Neural crest cell (in vitro differentiated cells): Measurements from ENCODE around the gene GIGYF2. TPM values are rescaled to one million over a fixed set of nuclear protein-coding genes. Genes with fewer than 3 reads are reported as not detected.

Experiments
- DNase-seq: peaks from one replicate; pipeline ENCODE4 v3.0.0; 2021; ENCODE audit warnings: low read depth, mixed read lengths, low spot score
- H3K27ac Mint-ChIP-seq: one replicate; pipeline ENCODE4 v1.8.0; 2021; ENCODE audit warnings: mild to moderate bottlenecking, mixed read lengths; ENCODE audit not compliant: unreplicated experiment
- H3K27me3 Mint-ChIP-seq: 2 replicates; pipeline ENCODE4 v1.8.0; 2021; ENCODE audit warnings: low read depth, mild to moderate bottlenecking, mixed read lengths
- H3K36me3 Mint-ChIP-seq: 2 replicates; pipeline ENCODE4 v1.8.0; 2021; ENCODE audit warnings: low read depth, mild to moderate bottlenecking, mixed read lengths
- H3K4me1 Mint-ChIP-seq: 2 replicates; pipeline ENCODE4 v1.8.0; 2021; ENCODE audit warnings: mixed read lengths
- H3K4me3 Mint-ChIP-seq: one replicate; pipeline ENCODE4 v1.8.0; 2021; ENCODE audit warnings: mild to moderate bottlenecking, mixed read lengths
- H3K9me3 Mint-ChIP-seq: 2 replicates; pipeline ENCODE4 v1.8.0; 2021; ENCODE audit warnings: mixed read lengths
- total RNA-seq: library from RNA; stranded (reverse); gene quantifications from 2 replicates; pipeline ENCODE4 v1.2.1, GENCODE V29; 2021
- TF ChIP-seq, protein P1 (sequence below): fragments of 200-600 bp; sonication (generic); conservative IDR thresholded peaks from 2 replicates; pipeline ENCODE4 v1.5.0; 2021; ENCODE audit warnings: antibody characterized with exemption, mild to moderate bottlenecking

Gene GIGYF2
- total RNA-seq, 1 donor from 2014 or later = 70.3 TPM

DNA sequence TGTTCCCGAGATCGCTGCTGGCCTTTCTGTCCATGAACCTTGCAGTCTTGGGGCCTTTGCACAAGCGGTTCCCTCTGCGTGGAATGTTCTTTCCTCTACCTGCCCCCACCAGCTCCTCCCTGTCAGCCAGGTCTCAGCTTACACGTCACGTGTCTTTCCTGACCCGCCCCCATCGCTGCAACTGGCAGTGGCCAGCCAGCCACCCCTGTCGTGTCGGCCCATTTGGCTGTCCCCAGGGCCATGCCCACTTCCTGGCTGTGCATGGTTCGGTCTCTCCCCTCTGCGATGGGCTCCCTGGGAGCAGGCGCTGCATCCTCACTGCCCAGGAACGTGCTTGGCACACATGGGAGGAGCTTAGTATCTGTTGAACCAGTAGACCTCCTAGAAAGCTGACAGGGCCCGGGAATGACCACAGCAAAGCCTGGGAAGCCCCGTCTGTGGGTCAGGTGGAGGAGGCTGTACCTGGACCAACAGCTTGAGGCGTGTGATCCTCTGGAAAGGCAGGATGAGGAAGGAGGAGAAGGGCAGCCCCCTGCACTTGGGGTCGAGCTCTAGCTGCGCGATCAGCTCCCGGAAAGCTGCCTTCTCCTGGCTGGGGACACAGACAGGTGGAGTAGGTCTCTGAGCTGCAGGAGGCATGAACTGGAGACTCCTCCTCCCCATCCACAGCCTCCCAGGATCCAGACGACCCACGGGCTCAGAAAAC lies 193.9 kb downstream of the GIGYF2 start:
- H3K27ac Mint-ChIP-seq = no peak overlapping the region
- DNase-seq = no peak

DNA sequence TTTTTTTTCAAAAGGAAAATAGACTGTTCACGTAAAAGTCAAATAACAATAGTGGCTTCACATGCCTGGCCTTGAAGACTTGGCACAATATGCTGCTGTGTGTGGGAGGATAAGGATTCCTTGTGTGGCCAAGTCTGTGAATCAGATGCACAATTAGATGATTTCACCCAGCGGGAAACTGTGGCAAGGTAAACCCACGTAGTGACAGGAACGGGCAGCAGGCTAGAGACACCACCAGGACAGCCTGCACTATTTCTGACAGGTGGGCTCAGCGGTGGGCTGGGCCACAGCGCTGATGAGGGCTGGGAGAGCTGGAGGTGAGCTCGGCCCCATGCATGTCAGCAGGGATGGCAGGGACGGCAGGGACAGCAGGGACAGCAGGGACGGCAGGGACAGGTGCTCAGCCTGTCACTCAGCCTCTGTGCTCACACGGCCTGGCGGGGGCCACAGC lies 194.5 kb downstream of the GIGYF2 start:
- Mint-ChIP-seq H3K36me3 (no peaks in the 10 kb centered on the region), H3K4me3 (no peak overlapping the region), H3K4me1 (peaks cover 24% of the 10 kb centered on the region), H3K27me3 (peaks cover 6% of the 10 kb centered on the region), H3K9me3 (no peaks in the 10 kb centered on the region), H3K27ac (no peak overlapping the region)
- TF ChIP-seq, protein P1, sequence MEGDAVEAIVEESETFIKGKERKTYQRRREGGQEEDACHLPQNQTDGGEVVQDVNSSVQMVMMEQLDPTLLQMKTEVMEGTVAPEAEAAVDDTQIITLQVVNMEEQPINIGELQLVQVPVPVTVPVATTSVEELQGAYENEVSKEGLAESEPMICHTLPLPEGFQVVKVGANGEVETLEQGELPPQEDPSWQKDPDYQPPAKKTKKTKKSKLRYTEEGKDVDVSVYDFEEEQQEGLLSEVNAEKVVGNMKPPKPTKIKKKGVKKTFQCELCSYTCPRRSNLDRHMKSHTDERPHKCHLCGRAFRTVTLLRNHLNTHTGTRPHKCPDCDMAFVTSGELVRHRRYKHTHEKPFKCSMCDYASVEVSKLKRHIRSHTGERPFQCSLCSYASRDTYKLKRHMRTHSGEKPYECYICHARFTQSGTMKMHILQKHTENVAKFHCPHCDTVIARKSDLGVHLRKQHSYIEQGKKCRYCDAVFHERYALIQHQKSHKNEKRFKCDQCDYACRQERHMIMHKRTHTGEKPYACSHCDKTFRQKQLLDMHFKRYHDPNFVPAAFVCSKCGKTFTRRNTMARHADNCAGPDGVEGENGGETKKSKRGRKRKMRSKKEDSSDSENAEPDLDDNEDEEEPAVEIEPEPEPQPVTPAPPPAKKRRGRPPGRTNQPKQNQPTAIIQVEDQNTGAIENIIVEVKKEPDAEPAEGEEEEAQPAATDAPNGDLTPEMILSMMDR = no peak
- DNase-seq = no peak

More for the DNA sequence above, 193.9 kb downstream of the GIGYF2 start:
- no peaks in the 10 kb centered on the region for H3K36me3 Mint-ChIP-seq
- H3K4me1 Mint-ChIP-seq = peaks cover 24% of the 10 kb centered on the region
- TF ChIP-seq, protein P1 = no peak
- H3K4me3 Mint-ChIP-seq = no peak overlapping the region
- peaks cover 8% of the 10 kb centered on the region for H3K27me3 Mint-ChIP-seq
- no peaks in the 10 kb centered on the region for H3K9me3 Mint-ChIP-seq

DNA sequence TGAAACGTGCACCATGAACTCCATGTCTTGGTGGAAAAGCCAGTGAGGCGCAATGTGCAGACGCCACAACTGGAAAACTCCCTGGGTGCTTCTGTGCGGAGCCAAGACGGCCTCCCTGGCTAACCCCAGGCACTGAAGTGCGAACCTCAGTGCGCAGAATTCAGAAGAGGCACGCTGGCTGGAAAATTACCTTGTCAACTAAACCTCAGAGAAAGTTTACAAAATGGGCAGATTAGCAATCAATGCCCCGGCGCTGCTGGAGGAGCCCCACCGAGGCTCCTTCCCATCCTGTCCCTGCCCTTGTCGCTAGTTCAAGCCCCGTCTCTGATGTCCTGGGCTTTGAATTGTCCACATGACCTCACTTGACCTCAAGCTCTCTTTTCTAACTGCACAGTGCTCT lies 195.1 kb downstream of the GIGYF2 start:
- DNase-seq = no peak

DNA sequence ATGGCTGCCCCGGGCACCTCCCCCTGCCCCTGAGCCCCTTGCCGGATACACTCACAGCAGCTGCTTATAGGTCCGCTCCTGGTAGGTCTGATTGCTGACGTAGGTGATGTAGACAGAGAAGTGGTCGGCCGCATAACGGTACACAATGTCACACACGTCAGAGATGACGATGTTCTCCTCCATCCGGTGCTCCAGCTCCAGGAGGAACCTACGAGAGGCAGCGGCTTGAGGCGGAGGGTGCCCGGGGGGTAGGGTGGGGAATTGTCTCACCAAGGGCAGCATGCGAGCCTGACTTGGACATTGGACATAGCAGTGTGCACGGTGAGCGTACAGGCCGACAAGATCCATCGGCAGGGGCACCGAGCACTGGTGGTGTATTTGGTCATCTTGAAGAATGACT lies 195.7 kb downstream of the GIGYF2 start:
- no peak overlapping the region for H3K27ac Mint-ChIP-seq

More for the DNA sequence above, 195.1 kb downstream of the GIGYF2 start:
- Mint-ChIP-seq H3K9me3 (no peaks in the 10 kb centered on the region), H3K4me1 (peaks cover 24% of the 10 kb centered on the region), H3K27me3 (peaks cover 6% of the 10 kb centered on the region), H3K27ac (no peak overlapping the region), H3K4me3 (no peak overlapping the region), H3K36me3 (no peaks in the 10 kb centered on the region)
- TF ChIP-seq, protein P1 = no peak

DNA sequence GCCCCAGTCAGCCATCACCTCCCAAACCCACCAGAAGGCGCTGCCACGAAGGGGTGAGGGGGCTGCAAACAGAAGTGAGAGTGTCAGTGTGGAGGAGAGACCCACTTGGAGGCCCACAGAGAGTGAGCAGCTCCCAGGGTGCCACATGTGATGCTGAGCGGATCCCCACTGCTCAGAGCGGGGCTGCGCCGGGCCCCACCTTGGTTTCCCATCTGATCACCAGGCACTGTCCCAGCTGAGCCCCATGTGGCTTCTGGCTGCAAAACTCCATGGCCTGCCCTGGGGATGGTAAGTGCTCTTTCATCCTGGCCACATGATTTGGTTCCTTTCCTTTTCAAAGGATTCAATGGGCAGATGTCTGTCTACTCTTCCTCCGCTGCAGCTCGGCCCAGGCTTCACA lies 196.7 kb downstream of the GIGYF2 start:
- Mint-ChIP-seq H3K36me3 (no peaks in the 10 kb centered on the region), H3K9me3 (no peaks in the 10 kb centered on the region), H3K4me3 (no peak overlapping the region), H3K4me1 (peaks cover 24% of the 10 kb centered on the region), H3K27ac (no peak overlapping the region), H3K27me3 (peaks cover 6% of the 10 kb centered on the region)
- TF ChIP-seq, protein P1 = no peak
- no peak for DNase-seq

More for the DNA sequence above, 195.7 kb downstream of the GIGYF2 start:
- DNase-seq = no peak
- H3K4me1 Mint-ChIP-seq = peaks cover 24% of the 10 kb centered on the region
- no peaks in the 10 kb centered on the region for H3K36me3 Mint-ChIP-seq
- TF ChIP-seq, protein P1 = no peak
- no peak overlapping the region for H3K4me3 Mint-ChIP-seq
- H3K9me3 Mint-ChIP-seq = no peaks in the 10 kb centered on the region
- peaks cover 6% of the 10 kb centered on the region for H3K27me3 Mint-ChIP-seq
